Activated T-helper 1 cell treated with anti-CD3 and anti-CD28 coated beads, Interleukin-12 subunit alpha, Interleukin-12 subunit beta, Interleukin-2, Interleukin-4 antibody, amounts not matched to agents 30 ng/mL and 10 ng/mL and 1 ng/mL, durations not matched to agents 14 hours and 24 hours and 36 hours (primary cell): ENCODE measurements around the gene WSCD1. TPM values are rescaled to one million over a fixed set of nuclear protein-coding genes. Genes with fewer than 3 reads are reported as not detected.

Experiments
- DNase-seq: peaks from one replicate; pipeline ENCODE4 v3.0.0; 2021; ENCODE audit warnings: low spot score
- H3K27ac Mint-ChIP-seq: one replicate; pipeline ENCODE4 v1.8.0; 2021; ENCODE audit warnings: mild to moderate bottlenecking, mixed read lengths
- H3K27me3 Mint-ChIP-seq: one replicate; pipeline ENCODE4 v1.8.0; 2022; ENCODE audit warnings: mild to moderate bottlenecking, moderate library complexity, mixed read lengths; ENCODE audit not compliant: insufficient read depth
- H3K36me3 Mint-ChIP-seq: one replicate; pipeline ENCODE4 v1.8.0; 2021; ENCODE audit warnings: low read depth, mixed read lengths
- H3K4me1 Mint-ChIP-seq: one replicate; pipeline ENCODE4 v1.8.0; 2021; ENCODE audit warnings: low read depth, mixed read lengths
- H3K4me3 Mint-ChIP-seq: one replicate; pipeline ENCODE4 v1.8.0; 2021; ENCODE audit warnings: mild to moderate bottlenecking, moderate library complexity, mixed read lengths
- H3K9me3 Mint-ChIP-seq: one replicate; pipeline ENCODE4 v1.8.0; 2021; ENCODE audit warnings: mixed read lengths
- intact Hi-C: fragments of 100-400 bp; cut with micrococcal nuclease; formaldehyde crosslinking; loops from one replicate; pipeline ENCODE4 v1.15.1; 2024
- total RNA-seq: library from RNA; stranded (reverse); gene quantifications from 2 replicates; pipeline ENCODE4 v1.2.3, GENCODE V29; 2022

The WSCD1 gene
- 0.07 and 0.10 TPM in 2 replicates for total RNA-seq

DNA sequence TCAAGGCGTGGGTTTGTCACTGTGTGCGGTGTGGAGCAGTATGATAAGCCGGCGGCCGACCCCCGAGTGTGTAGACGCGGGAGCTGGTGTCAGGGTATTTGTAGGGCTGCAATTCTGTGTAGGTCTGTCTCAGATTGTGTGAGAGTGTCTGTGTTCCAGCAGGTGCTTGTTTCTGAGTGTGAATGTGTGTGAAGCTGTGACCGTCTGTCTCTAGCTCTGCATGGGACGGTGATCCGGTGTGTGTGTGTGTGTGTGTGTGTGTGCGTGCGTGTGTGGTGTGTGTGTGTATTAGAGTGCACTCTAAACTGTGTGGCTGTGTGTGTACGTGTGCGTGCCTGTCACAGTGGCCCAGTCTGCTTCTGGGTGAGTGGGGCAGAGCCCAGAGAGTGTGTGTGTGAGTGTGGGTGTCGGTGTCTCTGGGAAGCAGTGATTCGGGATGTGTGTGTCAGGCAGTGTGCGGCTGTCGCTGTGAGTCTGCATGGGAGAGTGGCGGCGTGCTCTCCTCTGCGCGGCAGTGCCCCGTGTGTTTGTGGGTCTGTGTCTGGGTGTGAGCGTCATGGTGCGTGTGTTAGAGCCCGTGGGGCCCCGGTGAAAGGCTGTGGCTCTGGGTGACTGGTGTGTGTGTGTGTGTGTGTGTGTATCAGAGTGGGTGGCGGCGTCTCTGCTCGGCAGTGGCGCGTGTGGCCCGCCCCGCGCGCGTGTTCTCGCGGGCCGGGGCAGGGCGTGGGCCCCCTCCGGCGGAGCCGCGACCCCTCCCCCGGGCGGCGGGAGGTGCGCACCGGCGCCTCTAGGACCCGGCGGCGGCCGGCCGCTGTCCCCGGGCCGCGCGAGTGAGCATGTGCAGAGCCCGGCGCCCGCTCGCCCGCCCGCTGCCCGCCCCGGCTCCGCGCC is at the start of gene WSCD1:
Gene WSCD1, plus strand, starts transcription at position 841 of the 891 bp plus-strand sequence. CDS start 10,280 bp downstream, outside the sequence.
- DNase-seq = no peak
- H3K9me3 Mint-ChIP-seq = no peaks in the 10 kb centered on the region
- peak within 1 kb of the TSS; percentile 4 for H3K27ac Mint-ChIP-seq
- H3K36me3 Mint-ChIP-seq = peaks cover 5% of the 10 kb centered on the region
- H3K27me3 Mint-ChIP-seq = peaks cover 40% of the 10 kb centered on the region
- H3K4me3 Mint-ChIP-seq = peak within 1 kb of the TSS; percentile 67
- peaks cover 12% of the 10 kb centered on the region for H3K4me1 Mint-ChIP-seq
- intact Hi-C loops = no loop called here

DNA sequence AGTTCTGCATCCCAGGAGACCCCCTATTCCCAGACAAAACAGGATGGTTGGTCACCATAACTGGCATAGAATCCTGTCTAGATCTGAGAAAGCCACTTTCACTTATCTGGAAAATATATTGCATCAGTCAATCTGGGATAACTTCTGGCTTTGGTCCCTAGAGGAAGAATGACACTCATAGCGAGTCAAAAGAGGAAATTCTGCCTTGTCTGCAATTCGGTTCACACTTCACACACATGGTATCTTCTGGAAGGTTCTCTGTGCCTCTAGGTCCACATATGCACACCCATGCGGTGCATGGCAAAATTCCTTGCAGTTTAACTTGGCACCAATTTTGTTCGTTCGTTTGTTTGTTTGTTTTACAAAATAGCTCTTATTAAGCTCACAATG is 49.2 kb upstream of the WSCD1 start:
- no peaks in the 10 kb centered on the region for H3K36me3 Mint-ChIP-seq
- H3K27me3 Mint-ChIP-seq = peaks cover 1% of the 10 kb centered on the region
- intact Hi-C loops = no loop called here
- no peak for DNase-seq
- H3K27ac Mint-ChIP-seq = no peak overlapping the region
- no peaks in the 10 kb centered on the region for H3K9me3 Mint-ChIP-seq
- H3K4me1 Mint-ChIP-seq = no peaks in the 10 kb centered on the region
- H3K4me3 Mint-ChIP-seq = no peak overlapping the region

DNA sequence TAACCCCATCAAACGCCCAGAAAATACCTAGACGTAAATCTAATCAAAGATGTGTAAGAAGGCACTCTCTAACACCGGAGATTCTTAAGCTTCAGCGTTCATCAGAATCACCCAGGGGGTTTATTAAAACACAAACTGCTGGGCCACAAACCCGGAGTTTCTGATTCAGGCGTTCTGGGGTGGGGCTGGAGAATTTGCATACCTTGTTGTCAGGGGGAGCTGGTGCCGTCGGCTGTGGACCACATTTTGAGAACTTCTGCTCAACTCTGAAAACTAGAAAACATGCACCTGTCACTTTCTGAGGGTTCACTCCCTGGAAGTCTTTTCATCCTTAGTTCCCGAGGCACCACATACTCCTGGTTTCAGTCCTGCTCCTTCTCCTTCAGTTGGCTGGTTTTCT is 48.6 kb upstream of the WSCD1 start:
- no peak for DNase-seq
- Mint-ChIP-seq H3K4me3 (no peak overlapping the region), H3K27me3 (peaks cover 2% of the 10 kb centered on the region), H3K27ac (no peak overlapping the region), H3K9me3 (no peaks in the 10 kb centered on the region), H3K36me3 (no peaks in the 10 kb centered on the region), H3K4me1 (no peaks in the 10 kb centered on the region)
- intact Hi-C loops = no loop called here

DNA sequence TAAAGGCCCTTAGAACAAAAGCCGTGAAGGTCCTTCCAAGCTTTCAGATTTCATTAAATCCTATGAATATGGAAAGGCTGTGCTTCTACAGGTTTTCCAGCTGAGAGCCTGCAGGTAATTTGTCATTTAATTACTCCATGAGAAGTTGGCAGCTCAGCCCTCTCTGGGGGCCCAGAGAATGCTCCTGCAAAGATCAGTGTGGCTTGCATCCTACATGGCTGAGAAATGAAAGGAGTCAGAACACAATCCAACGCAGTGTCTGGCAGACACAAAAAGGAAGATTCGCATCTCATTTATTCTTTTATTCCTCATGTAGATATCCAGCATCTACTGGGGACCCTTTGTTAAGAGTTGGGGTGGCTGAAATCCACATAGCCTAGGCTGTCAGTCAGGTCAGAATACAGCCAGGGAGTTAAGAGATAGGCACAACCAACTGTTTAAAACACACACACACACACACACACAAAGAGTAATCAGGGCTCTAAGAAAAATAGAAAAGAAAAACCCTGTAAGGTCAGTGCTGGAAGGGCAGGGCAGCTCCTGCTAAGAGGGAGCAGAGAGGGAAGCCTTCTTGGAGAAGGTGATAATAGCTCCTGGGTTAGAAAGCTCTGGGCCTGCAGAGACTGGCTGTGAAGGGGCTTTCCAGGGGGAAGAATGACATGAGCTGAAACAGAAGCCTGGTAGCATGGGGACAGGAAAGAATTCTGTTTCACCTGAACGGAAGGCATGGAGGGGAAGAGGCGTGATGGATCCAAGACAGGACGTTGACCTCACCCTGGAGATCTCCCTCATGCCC is 46.9 kb upstream of the WSCD1 start:
- no peak for DNase-seq
- no peaks in the 10 kb centered on the region for H3K36me3 Mint-ChIP-seq
- no peaks in the 10 kb centered on the region for H3K4me1 Mint-ChIP-seq
- H3K27ac Mint-ChIP-seq = no peak overlapping the region
- no peaks in the 10 kb centered on the region for H3K9me3 Mint-ChIP-seq
- H3K27me3 Mint-ChIP-seq = peaks cover 4% of the 10 kb centered on the region
- intact Hi-C loops = no loop called here
- H3K4me3 Mint-ChIP-seq = no peak overlapping the region

DNA sequence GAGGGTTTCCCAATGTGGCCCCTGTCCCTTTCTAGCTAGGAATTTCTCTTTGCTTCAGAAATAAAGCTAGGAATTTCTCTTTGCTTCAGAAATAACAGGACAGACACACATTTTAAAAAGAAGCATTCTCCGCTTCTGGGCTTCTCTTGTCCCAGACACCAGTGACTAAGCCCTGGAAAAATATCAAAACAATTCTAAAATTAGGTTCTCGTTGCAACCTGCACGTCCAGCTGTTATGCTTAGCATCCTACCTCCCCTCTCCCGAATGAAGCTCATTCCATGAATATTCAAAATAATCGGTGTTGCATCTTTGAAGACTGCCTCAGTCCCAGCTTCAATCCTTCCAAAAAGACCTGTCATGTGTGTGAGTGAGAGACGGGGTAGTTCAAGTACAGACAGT is 45.6 kb upstream of the WSCD1 start:
- DNase-seq = no peak
- Mint-ChIP-seq H3K4me1 (no peaks in the 10 kb centered on the region), H3K36me3 (no peaks in the 10 kb centered on the region), H3K27ac (no peak overlapping the region), H3K27me3 (peaks cover 6% of the 10 kb centered on the region), H3K4me3 (no peak overlapping the region), H3K9me3 (no peaks in the 10 kb centered on the region)
- intact Hi-C loops = no loop called here

DNA sequence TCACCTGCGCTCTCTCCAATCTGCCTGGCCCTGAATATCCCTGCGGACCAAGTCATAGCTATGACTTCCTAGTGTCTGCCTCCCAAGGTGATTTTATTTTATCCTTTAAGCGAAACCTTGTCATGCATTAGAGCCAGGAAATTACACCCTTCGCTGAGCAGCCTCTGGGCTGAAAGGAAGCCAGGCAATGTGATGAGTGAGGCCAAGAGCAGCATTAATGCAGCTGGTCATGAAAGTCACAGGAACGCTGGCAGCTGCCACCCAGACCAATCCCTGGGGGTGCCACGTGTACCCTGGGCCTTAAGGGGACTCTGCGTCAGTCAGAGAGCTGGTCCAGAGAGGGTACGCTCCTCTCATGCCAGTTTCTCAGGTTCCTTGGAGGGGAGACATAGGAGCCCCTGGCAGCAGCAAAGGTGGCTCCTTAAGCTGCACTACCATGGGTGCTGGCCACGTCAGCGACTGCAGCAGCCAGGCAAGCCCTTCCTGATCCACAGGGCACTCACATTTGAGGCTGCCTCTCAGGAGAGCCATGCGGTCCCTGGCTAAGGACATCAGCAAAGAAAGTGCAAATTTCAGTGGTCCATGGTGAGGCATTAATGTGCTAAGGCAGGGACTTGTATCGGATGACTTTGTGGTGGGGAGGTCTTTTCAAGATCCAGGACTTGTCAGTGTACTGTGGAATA is 42.7 kb upstream of the WSCD1 start:
- no peak for DNase-seq
- Mint-ChIP-seq H3K4me3 (no peak overlapping the region), H3K36me3 (no peaks in the 10 kb centered on the region), H3K27me3 (peaks cover 8% of the 10 kb centered on the region), H3K27ac (no peak overlapping the region), H3K4me1 (no peaks in the 10 kb centered on the region), H3K9me3 (no peaks in the 10 kb centered on the region)
- intact Hi-C loops = no loop called here

DNA sequence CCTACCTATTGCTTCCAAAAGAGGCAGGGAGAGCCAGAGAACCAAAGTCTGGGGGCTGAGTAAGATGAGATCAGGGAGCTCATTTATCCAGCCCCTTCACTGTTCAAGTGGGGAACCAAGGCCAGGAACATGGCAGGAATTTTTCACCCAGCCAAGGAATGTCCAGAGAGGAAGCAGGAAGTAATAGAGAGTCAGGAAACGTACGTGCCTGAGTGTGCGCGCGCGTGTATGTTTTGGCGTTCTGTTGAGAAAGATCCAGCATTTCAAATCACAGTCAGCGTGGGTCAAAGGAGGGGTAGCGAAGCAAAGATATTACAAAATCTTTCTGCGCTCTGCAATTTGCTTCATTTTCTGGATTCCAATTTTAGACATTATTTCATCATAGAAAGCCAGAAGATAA is 41.9 kb upstream of the WSCD1 start:
- H3K4me1 Mint-ChIP-seq = no peaks in the 10 kb centered on the region
- no peaks in the 10 kb centered on the region for H3K36me3 Mint-ChIP-seq
- no peak for DNase-seq
- intact Hi-C loops = no loop called here
- no peaks in the 10 kb centered on the region for H3K9me3 Mint-ChIP-seq
- peaks cover 8% of the 10 kb centered on the region for H3K27me3 Mint-ChIP-seq
- H3K4me3 Mint-ChIP-seq = no peak overlapping the region
- H3K27ac Mint-ChIP-seq = no peak overlapping the region

DNA sequence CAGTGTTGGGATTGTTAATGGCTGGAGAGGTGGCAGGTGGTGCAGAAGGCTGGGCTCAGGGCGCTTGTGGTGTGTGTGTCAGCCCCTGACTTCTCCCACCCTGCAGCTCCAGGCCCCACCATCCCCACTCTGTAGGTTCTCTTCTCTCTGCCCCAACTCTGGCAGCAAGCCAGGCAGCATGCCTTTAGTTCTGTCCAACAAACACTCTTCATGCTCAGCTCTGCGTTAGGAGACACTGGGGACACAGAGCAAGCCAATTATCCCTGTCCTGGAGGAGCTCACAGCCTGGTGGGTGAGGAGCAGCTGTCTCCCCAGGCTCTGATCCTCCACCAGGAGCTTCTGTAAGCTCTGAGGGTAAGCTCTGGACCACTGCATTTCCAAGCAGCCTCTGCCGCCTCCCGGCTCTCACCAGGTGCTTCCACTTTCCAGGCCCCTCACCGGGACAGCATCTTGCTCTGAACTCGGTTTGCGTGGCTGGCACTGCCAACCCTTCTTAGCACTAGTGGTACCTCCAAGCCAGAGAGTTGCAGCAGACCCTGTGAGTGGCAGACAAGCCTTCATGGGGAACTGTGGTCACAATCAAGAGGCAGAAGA is 34.3 kb upstream of the WSCD1 start:
- intact Hi-C loops = no loop called here
- Mint-ChIP-seq H3K4me1 (no peaks in the 10 kb centered on the region), H3K27ac (no peak overlapping the region), H3K36me3 (no peaks in the 10 kb centered on the region), H3K4me3 (no peak overlapping the region), H3K9me3 (no peaks in the 10 kb centered on the region), H3K27me3 (peaks cover 3% of the 10 kb centered on the region)
- DNase-seq = no peak

DNA sequence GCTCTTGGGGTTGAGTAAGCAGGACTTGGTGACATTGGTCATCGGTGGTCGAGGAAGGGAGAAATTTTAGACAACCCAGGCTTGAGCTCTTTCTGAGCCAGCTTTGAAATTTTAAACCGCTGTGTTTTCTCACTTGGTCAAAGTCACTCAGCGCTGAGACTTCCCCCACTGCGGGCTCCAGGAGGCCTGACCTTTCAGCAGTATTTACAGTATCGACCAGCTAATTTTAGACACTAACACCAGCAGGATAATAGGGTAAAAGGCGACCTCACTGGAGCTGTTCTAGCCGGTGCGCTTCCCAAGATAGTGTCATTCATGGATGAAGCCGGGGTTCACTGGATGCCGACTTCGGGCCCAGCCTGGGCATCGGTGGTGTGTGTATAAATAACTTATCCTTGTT is 29.7 kb upstream of the WSCD1 start:
- Mint-ChIP-seq H3K4me1 (no peaks in the 10 kb centered on the region), H3K9me3 (no peaks in the 10 kb centered on the region), H3K27ac (no peak overlapping the region), H3K27me3 (no peaks in the 10 kb centered on the region), H3K36me3 (no peaks in the 10 kb centered on the region), H3K4me3 (no peak overlapping the region)
- no peak for DNase-seq
- intact Hi-C loops = no loop called here

DNA sequence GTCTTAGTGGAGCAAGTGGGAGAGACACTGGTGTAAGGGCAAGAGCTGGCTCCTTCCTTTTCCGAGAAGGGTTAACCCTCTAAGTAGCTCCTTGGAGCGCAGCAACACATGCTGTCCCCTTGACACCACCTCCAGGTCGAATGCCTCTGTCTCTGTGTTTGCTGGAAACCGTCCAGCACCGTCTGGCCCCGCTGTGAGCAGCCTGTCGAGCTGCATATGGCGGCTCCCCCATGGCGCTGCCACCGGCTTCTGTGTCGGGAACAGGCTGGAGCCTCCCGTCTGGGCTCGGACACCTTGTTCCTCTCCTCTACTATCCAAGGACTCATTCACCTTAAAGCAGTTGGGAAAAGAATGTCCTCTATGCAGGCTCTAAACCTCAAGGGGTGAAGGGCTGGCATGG is 28.9 kb upstream of the WSCD1 start:
- Mint-ChIP-seq H3K4me1 (no peaks in the 10 kb centered on the region), H3K27ac (no peak overlapping the region), H3K27me3 (no peaks in the 10 kb centered on the region), H3K9me3 (no peaks in the 10 kb centered on the region), H3K4me3 (no peak overlapping the region), H3K36me3 (no peaks in the 10 kb centered on the region)
- DNase-seq = no peak
- intact Hi-C loops = no loop called here

DNA sequence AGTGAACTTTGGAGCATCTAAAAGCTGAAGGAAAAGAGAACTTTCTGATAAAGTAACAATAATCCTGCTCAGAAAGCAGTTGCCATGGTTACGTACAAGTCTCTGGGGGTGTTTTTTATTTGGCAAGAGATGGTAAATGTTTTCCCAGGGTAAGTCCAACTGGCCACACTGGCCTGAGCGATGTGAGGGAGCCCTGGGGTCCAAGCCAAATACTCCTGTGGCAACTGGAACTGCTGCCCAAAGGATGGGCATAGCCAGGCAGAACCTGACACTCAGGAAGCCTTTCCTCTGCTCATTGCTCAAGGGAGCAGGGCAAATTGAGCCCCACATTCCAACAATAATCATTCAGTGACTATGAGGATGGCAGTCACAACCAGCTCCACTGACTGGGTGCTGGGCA is 26.8 kb upstream of the WSCD1 start:
- Mint-ChIP-seq H3K27me3 (no peaks in the 10 kb centered on the region), H3K27ac (no peak overlapping the region), H3K4me1 (no peaks in the 10 kb centered on the region), H3K9me3 (no peaks in the 10 kb centered on the region), H3K4me3 (no peak overlapping the region), H3K36me3 (no peaks in the 10 kb centered on the region)
- DNase-seq = no peak
- intact Hi-C loops = no loop called here

DNA sequence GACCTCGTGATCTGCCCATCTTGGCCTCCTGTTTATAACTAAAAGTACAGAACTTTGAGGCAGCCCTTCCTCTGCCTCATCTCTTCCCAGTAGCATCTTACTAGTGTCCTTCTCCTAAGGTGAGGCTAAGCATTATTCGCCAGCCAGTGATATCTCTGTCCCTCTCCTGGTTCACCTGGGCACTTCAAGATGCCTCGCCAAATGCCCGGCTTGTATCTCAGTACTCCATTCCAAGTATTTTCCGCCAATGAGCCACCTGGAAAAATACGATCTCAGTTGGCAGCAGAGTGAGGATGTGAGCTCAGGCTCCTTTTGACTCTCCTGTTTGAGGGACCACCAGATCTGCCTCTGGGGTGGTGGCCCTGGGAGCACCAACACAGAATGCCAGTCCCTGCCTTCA is 25.9 kb upstream of the WSCD1 start:
- DNase-seq = no peak
- no peak overlapping the region for H3K27ac Mint-ChIP-seq
- H3K27me3 Mint-ChIP-seq = no peaks in the 10 kb centered on the region
- H3K9me3 Mint-ChIP-seq = no peaks in the 10 kb centered on the region
- H3K4me1 Mint-ChIP-seq = no peaks in the 10 kb centered on the region
- no peak overlapping the region for H3K4me3 Mint-ChIP-seq
- H3K36me3 Mint-ChIP-seq = no peaks in the 10 kb centered on the region
- intact Hi-C loops = no loop called here
